AG08395 (cell line): Measurements from ENCODE around the gene SEMA3G.

ENCODE experiments used
- DNase-seq: peaks from one replicate; pipeline ENCODE4 v3.0.0; 2012; ENCODE audit warnings: mixed read lengths, low spot score

Gene SEMA3G

GRCh38 chr3:52438579-52439425, 6.1 kb downstream of the SEMA3G start:
- DNase-seq: no peak

GRCh38 chr3:52438104-52438376, 6.9 kb downstream of the SEMA3G start:
- no peak for DNase-seq

- no peak for DNase-seq
These were observed 7.4 kb downstream of the SEMA3G start for GRCh38 chr3:52437326-52438103.

DNA sequence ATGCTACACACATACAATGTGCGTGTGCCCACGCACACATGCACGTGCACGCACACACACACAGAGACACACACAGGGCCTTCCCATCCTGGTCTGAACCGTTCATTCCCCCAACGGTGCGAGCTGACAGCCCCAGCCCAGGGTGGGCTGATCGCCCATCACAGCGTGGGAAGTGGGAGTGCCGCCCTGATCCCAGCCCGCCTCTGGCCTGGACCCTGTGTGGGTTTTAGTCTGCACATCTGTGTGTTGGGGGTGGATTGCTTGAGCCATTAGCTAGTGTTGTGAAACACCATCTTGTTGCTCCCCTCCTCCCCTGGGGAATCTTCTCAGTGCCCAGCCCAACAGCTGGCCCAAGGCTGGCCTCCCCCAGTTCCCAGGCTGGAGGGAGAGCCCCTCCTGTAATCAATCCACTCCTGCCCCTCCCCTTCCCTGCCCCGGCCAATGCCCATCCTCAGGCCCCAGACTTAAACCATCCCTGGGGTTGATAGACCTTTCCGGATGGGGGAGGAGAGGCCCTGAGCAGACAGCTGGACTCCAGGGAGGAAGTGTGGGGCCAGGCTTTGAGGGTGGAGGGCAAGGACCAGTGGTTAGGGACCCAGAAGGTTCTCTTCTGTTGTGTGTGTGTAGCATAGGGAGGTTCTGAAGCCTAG, 8.3 kb downstream of the SEMA3G start:
- DNase-seq: peak; percentile 48

DNA sequence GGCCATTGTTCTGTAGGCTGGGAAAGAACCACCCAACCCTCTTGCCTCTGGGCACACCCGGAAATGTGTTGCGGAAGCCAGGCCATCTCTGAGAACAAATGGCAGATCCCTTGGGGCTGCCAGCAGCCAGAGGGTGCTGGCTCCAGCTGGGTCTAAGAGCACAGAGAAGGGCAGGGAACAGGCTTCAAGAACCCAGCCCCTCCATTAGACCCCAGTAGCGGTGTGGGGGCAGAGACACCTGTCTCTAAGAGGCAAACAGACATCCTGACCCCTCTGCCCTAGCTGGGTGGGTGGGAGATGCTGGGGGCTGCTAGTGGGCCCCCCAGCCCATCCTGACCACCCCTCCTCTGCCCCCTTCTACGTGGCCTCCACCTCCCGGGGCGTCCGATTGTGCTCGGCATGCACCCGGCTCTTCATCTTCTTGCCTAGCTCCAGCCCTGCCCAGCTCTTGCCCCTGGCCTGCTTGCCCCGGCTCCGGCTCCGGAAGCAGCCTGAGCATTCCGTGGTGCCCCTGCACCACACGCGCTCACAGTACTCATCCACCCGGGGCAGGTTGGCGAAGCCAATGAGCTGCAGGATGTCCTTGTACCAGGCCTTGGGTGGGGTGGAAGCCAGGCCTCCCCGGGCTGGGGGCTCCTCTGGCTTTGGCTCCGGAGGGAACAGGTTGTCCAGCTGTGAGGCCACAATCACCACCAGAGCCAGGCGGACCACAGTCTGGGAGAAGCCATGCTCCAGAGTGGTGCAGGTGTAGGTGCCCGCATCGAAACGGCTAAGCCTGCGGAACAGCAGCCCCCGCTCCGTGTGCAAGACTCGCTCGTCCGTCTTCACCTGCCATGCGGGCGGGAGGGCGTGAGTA, 9.4 kb downstream of the SEMA3G start:
- DNase-seq: no peak

- no peak for DNase-seq
These were observed 10.3 kb downstream of the SEMA3G start for GRCh38 chr3:52434491-52435115.

DNA sequence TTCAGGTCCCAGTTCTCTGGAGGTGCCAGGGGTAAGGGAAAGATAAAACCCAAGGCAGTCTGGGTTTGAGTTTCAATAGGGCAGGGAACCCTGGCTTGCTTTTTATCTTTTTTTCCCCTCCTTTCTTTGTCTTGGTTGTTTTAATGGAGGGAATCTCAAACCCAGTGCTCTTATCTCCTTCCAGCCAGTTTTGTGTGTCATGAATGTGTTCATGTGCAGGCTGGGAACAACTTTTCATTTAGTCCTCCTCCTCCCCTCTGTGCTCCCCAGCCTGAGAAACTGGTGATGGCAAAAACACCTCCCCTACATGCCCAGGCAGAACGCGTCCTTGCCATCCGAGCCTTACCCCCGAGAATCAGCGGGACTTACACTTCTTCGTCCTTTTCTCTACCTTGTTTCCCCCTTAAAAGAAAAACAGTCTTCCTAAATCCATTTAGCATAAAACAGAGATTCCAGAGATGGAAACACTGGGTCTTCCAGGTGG, 10.9 kb downstream of the SEMA3G start:
- no peak for DNase-seq

- DNase-seq: no peak
These were observed 11.4 kb downstream of the SEMA3G start for GRCh38 chr3:52433328-52433995.

DNA sequence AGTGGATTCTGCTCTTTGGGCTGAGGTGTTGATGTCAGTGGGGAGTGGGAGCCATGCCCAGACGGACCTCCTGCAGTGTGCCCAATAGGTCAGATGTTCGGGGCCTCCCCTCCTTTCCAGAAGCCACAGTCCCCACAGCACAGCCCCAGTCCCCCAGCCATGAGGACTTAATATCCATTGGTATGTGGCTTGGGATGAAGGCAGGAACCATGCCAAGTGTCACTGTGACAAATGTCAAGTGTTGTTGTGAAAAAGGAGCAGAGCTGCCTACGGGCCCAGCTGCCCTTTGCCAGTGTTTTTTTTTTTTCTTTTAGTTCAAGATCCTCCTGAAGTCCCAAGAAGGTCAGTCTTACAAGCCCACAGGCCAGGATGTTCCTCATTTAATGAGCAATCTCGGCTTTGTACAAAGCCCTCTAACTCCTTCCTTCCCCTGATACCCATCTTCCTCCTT, 12.2 kb downstream of the SEMA3G start:
- no peak for DNase-seq

DNA sequence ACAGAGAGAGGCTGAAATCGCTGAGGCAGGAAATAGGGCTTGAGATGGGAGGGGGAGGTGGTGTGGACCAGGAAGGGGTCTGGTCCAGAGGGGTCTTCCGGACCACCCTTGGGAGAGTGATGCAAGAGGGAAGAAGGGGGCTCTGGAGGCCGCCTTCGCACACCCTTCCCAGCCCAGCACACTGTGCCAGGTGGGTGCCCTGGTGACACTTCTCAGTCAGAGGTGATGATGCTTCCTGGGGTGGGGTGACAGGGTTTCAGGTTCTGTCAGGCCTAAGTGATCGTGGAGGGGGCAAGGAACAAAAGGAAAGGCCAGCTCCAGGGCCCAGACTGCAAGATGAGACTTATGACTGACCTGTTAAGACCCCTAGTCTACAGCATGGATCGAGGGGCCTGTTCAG, 12.7 kb downstream of the SEMA3G start:
- DNase-seq: no peak

DNA sequence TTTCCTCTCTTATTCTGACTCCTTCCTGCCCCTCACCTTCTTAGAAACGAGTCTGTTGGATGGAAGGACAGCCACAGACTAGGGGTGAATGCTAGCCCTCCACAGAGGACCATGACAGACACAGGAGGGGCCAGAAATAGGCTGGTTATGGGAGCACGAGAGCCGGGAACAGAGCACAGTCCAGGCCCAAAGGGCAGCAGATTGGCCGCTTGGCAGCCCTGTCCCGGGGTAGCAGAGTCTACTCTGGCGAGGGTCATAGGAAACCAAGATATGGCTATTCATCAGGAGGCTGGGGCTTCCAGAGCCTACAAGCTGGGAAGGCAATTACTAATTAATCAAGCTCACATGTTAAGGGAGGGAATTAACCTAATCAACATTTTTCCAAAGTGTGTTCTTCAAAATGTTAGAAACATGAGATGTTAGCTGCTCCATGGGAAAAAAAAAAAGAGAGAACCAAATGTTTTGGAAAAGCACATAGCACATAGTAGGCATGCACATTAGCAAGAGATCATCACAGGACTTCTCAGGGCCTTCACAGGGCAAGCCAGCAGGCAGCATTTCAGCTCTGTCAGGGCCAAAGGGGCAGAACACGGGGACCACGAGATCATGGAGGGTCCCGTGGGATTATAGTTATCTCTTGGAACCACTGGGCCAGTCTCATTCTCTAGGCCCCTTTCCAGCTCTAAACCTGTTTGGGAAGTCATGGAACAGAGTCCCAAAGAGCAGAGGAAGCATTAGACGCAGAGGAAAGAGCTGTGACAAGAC, 13.3 kb downstream of the SEMA3G start:
- DNase-seq: no peak

- no peak for DNase-seq
These were observed 14.5 kb downstream of the SEMA3G start for GRCh38 chr3:52430416-52430810.

DNA sequence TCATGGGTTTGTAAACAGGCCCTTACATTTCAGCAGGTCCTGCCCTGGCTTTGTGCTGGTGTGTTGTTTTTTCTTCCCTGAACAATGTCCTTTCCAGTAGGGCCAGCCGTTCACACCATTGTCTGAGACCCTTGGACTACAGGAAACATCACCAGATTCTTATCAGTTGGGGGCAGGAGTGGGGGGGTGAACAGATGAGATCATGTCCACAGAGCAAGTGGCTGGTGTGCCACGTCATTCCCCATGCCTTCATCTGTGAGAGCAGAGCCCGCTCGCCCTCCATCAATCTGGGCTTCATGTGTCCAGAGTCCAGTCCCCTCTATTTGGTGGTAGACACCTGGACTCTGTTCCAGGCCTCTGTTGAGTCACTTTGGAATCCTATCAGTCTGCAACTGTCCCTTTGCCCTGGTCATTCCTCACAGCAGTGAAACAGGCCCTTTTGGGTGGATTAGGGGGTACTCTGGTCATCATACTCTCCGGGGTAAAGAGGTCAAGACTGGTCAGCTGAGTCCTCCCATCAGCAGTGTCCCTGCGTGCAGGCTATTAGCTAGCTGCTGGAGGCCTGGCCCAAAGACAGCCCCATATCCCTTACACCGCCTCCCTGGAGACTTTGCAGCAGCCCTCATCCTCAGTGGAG, 15.0 kb downstream of the SEMA3G start:
- no peak for DNase-seq

DNA sequence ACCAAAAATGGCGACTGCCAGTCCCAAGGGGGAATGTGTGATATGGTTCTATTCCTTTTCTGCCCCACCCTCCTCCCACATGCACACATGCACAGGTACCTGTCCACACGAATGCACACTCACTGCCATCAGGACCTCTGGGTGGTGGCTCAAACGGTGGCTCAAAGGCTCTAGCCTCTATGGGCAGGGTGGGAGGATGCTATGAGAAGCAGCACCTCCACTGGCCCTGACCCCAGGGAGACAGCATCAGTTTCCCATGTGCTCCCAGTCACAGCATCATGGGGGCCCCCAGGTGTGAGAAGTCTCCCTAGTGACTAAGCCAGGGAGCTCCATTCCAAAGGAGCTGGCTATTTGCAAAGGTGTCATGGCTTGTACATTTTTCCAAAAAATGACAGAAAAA, 15.9 kb downstream of the SEMA3G start:
- DNase-seq: no peak

GRCh38 chr3:52428151-52429005, 16.5 kb downstream of the SEMA3G start:
- peak; percentile 84 for DNase-seq

DNA sequence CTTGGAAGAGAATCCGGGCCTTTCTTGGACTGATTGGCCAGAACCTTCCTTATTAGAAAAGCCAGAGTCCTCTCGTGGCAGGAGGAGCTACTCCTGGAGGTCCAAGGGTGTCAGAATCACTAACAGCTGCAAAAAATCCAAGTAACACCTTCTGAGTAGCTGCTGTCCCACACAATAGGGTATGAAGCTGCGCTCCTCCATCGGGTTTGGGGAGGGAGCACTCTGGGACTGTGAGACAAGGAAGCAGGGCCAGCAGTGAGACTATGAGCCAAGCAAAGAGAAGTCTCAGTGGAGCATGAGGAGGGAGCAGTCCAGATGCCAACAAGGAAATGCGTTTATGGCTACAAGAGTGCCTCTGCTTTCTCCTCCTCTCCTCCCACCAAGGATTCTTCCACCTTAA, 21.7 kb downstream of the SEMA3G start:
- DNase-seq: no peak

DNA sequence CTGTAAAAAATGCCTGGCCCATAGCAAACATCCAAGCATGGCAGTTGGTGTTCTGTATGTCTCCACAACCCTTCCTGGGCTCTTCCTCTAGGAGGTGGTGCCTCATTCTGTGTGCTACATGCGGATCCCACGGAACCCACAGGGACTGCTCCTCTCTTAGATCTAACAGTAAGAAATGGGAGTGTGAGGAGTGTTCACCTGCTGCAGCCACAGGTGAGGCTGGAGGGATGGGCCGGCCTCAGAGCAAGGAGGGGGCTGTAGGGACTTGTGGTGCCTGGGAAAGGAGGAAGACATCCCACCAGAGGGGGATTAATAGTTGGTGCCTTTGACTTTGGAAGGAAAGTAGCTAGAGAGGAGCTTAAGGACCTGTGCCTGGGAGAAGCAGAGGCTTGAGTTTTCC, 22.2 kb downstream of the SEMA3G start:
- no peak for DNase-seq

GRCh38 chr3:52420388-52420787, 24.5 kb downstream of the SEMA3G start:
- no peak for DNase-seq

DNA sequence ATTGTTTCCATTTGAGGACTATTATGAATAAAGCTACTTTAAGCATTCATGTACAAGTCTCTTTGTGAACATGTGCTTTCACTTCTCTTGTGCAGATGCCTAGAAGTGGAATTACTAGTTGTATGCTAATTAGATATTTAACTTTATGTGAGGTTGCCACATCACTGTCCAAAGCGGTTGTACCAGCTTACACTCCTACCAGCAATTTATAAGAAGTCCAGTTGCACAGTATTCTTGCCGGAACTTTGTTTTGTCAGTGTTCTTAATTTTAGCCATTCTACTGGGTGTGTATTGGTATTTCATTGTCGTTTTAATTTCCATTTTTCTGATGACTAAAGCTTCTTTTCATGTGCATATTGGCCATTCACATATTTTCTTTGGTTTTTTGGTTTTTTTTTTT, 29.1 kb downstream of the SEMA3G start:
- DNase-seq: no peak
